GM19455 (cell line): ENCODE results near the gene AHRR.
"Not testable (repeated sequence)": the region's sequence is repeated elsewhere in the genome, so short reads cannot be mapped to it uniquely, and the experiment has no call there.

Experiments used
- ATAC-seq: cut with Tn5 transposase; IDR thresholded peaks from one replicate; pipeline ENCODE4 v1.9.1; 2021; ENCODE audit not compliant: unreplicated experiment

AHRR gene

GRCh38 chr5:483011-483410 is 161.5 kb downstream of the AHRR start:
- ATAC-seq: no peak

GRCh38 chr5:483434-484140 is 162.1 kb downstream of the AHRR start:
- no peak for ATAC-seq

GRCh38 chr5:484556-484955 is 163.0 kb downstream of the AHRR start:
- ATAC-seq: no peak

- ATAC-seq: no peak
Observed at GRCh38 chr5:485113-485945, 163.8 kb downstream of the AHRR start.

- ATAC-seq: no peak
Observed at GRCh38 chr5:485946-486491, 164.5 kb downstream of the AHRR start.

- not testable (repeated sequence) for ATAC-seq
Observed at GRCh38 chr5:486597-486996, 165.1 kb downstream of the AHRR start.
